Measurements from ENCODE around the gene HSPB2.

GRCh38 chr11:111939836-111940604 is 27.5 kb downstream of the HSPB2 start:
- no peak for TF ChIP-seq CTCF (IDR thresholded peaks at IDR 0.05 in 2 of 3, conservative IDR thresholded peaks at IDR 0.05 in 1 of 3; ENCODE audit: control insufficient read depth in 2 of 3, extremely low read depth in 1 of 3, insufficient read depth in 1 of 3, low read depth in 3 of 3, low read length in 3 of 3)
- TF ChIP-seq, protein P1, sequence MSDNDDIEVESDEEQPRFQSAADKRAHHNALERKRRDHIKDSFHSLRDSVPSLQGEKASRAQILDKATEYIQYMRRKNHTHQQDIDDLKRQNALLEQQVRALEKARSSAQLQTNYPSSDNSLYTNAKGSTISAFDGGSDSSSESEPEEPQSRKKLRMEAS (IDR thresholded peaks at IDR 0.05; ENCODE audit: low read depth, low read length): no peak
- TF ChIP-seq, protein P2, sequence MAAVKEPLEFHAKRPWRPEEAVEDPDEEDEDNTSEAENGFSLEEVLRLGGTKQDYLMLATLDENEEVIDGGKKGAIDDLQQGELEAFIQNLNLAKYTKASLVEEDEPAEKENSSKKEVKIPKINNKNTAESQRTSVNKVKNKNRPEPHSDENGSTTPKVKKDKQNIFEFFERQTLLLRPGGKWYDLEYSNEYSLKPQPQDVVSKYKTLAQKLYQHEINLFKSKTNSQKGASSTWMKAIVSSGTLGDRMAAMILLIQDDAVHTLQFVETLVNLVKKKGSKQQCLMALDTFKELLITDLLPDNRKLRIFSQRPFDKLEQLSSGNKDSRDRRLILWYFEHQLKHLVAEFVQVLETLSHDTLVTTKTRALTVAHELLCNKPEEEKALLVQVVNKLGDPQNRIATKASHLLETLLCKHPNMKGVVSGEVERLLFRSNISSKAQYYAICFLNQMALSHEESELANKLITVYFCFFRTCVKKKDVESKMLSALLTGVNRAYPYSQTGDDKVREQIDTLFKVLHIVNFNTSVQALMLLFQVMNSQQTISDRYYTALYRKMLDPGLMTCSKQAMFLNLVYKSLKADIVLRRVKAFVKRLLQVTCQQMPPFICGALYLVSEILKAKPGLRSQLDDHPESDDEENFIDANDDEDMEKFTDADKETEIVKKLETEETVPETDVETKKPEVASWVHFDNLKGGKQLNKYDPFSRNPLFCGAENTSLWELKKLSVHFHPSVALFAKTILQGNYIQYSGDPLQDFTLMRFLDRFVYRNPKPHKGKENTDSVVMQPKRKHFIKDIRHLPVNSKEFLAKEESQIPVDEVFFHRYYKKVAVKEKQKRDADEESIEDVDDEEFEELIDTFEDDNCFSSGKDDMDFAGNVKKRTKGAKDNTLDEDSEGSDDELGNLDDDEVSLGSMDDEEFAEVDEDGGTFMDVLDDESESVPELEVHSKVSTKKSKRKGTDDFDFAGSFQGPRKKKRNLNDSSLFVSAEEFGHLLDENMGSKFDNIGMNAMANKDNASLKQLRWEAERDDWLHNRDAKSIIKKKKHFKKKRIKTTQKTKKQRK (IDR thresholded peaks at IDR 0.05; ENCODE audit: low read depth, low read length): no peak
- no peak for TF ChIP-seq DPF2 (IDR thresholded peaks at IDR 0.05)
- no peak for TF ChIP-seq POLR2A (IDR thresholded peaks at IDR 0.05; ENCODE audit: low read depth, low read length)
- TF ChIP-seq FOXM1 (IDR thresholded peaks at IDR 0.05; ENCODE audit: low read depth, low read length): no peak
- TF ChIP-seq YY1 (IDR thresholded peaks at IDR 0.05; ENCODE audit: low read depth, low read length): no peak
- no peak for TF ChIP-seq ATF2 (IDR thresholded peaks at IDR 0.05; ENCODE audit: low read length)
- TF ChIP-seq CHD2 (IDR thresholded peaks at IDR 0.05; ENCODE audit: borderline replicate concordance, low read depth, low read length): no peak
- TF ChIP-seq HDAC2 (IDR thresholded peaks at IDR 0.05): no peak
- TF ChIP-seq SREBF1 (IDR thresholded peaks at IDR 0.05; ENCODE audit: low read length): no peak
- no peak for TF ChIP-seq HCFC1 (IDR thresholded peaks at IDR 0.05; ENCODE audit: low read length)
- TF ChIP-seq POU2F2 (IDR thresholded peaks at IDR 0.05; ENCODE audit: borderline replicate concordance, low read depth, low read length): no peak
- no peak for TF ChIP-seq BMI1 (IDR thresholded peaks at IDR 0.05; ENCODE audit: borderline replicate concordance)
